B cell (primary cell): ENCODE data around the gene CCL20. TPM values are rescaled to one million over a fixed set of nuclear protein-coding genes. Genes with fewer than 3 reads are reported as not detected.

Source experiments
- ATAC-seq: fragments of 200-7000 bp; cut with Tn5 transposase; one replicate; pipeline ENCODE4 v1.10.0; 2021; ENCODE audit warnings: low read depth, mild to moderate bottlenecking, moderate number of reproducible peaks, moderate library complexity
- CTCF ChIA-PET: fragments of 350-600 bp; sonication (Branson Sonifier 250); formaldehyde crosslinking; loops from one replicate; lab custom pipeline; 2021; ENCODE audit warnings: antibody characterized with exemption, inconsistent platforms; lab: Charles Lee
- POLR2A ChIA-PET: fragments of 350-600 bp; sonication (Branson Sonifier 250); formaldehyde crosslinking; loops from one replicate; lab custom pipeline; 2021; ENCODE audit warnings: antibody characterized with exemption; lab: Charles Lee
- DNase-seq: peaks from one replicate; pipeline ENCODE4 v3.0.0; 2013
- H2AFZ ChIP-seq: 2 replicates; pipeline ENCODE4 v1.6.1; 2012; ENCODE audit warnings: mild to moderate bottlenecking, low read depth, low read length; ENCODE audit not compliant: insufficient read depth, poor library complexity, severe bottlenecking
- H3K27ac ChIP-seq, 2 donors: 1 replicate in 1 of 2; 2 replicates in 1 of 2; pipeline ENCODE4 v1.5.1; 2012 to 2013; ENCODE audit warnings: low read length in 2 of 2, mild to moderate bottlenecking in 2 of 2, moderate library complexity in 1 of 2
- H3K27me3 ChIP-seq, 4 experiments: fragments of 200-600 bp in 1 of 4; sonication (generic) in 1 of 4; replicated peaks in 1 of 4; 1 replicate in 2 of 4; 2 replicates in 2 of 4; pipeline versions ENCODE4 v1.6.1 to v1.7.0; 2013 to 2016; ENCODE audit warnings: low read length in 3 of 4, mild to moderate bottlenecking in 2 of 4, mixed read lengths in 1 of 4, moderate library complexity in 1 of 4; ENCODE audit not compliant: insufficient read depth in 4 of 4, control insufficient read depth in 3 of 4; ENCODE audit errors: control extremely low read depth in 1 of 4
- H3K36me3 ChIP-seq, 2 experiments: replicated peaks in 1 of 2; 1 replicate in 1 of 2; 2 replicates in 1 of 2; pipeline versions ENCODE4 v1.6.1 to v1.7.1; 2013; ENCODE audit warnings: low read length in 1 of 2; ENCODE audit not compliant: insufficient read depth in 2 of 2, control insufficient read depth in 1 of 2; ENCODE audit errors: control extremely low read depth in 1 of 2, extremely low read depth in 1 of 2
- H3K4me1 ChIP-seq, 2 donors: fragments of 200-600 bp in 1 of 2; sonication (generic) in 1 of 2; 1 replicate in 1 of 2; 2 replicates in 1 of 2; pipeline versions ENCODE4 v1.5.1 to v1.6.1; 2013 to 2017; ENCODE audit warnings: low read length in 2 of 2; ENCODE audit not compliant: control insufficient read depth in 2 of 2, insufficient read depth in 2 of 2
- H3K4me2 ChIP-seq: replicated peaks from 2 replicates; pipeline ENCODE3; 2012; ENCODE audit warnings: mild to moderate bottlenecking, low read depth, low read length; ENCODE audit not compliant: poor library complexity, severe bottlenecking
- H3K4me3 ChIP-seq, 5 experiments: fragments of 200-600 bp in 1 of 5; sonication (generic) in 1 of 5; 1 replicate in 3 of 5; 2 replicates in 2 of 5; pipeline versions ENCODE4 v1.5.1 to v1.7.0; 2011 to 2016; ENCODE audit warnings: low read length in 4 of 5, mild to moderate bottlenecking in 4 of 5, low read depth in 2 of 5, control low read depth in 1 of 5, moderate library complexity in 1 of 5; ENCODE audit not compliant: insufficient read depth in 1 of 5; ENCODE audit errors: control extremely low read depth in 1 of 5, extremely low read depth in 1 of 5
- H3K79me2 ChIP-seq: fragments of 200-600 bp; sonication (generic); one replicate; pipeline ENCODE4 v1.6.0; 2016; ENCODE audit warnings: low read length; ENCODE audit not compliant: control insufficient read depth, insufficient read depth
- H3K9ac ChIP-seq: fragments of 200-600 bp; sonication (generic); 2 replicates; pipeline ENCODE4 v1.6.1; 2017; ENCODE audit warnings: mild to moderate bottlenecking, low read length, moderate library complexity
- H3K9me3 ChIP-seq, 3 donors: one replicate each; pipeline versions ENCODE4 v1.6.1 to v1.7.1; 2013; ENCODE audit warnings: low read length in 2 of 3; ENCODE audit not compliant: control insufficient read depth in 2 of 3, insufficient read depth in 1 of 3; ENCODE audit errors: control extremely low read depth in 1 of 3
- H4K20me1 ChIP-seq: 2 replicates; pipeline ENCODE4 v1.6.0; 2012; ENCODE audit warnings: mild to moderate bottlenecking, low read length; ENCODE audit not compliant: insufficient read depth, control insufficient read depth, poor library complexity, severe bottlenecking
- H3K27ac Mint-ChIP-seq: one replicate; pipeline ENCODE4 v1.8.0; 2021; ENCODE audit warnings: mixed read lengths
- H3K27me3 Mint-ChIP-seq: one replicate; pipeline ENCODE4 v1.8.0; 2021; ENCODE audit warnings: mixed read lengths
- H3K4me1 Mint-ChIP-seq: one replicate; pipeline ENCODE4 v1.8.0; 2021; ENCODE audit warnings: mixed read lengths
- H3K4me3 Mint-ChIP-seq: one replicate; pipeline ENCODE4 v1.8.0; 2021; ENCODE audit warnings: mixed read lengths
- H3K9me3 Mint-ChIP-seq: one replicate; pipeline ENCODE4 v1.8.0; 2022; ENCODE audit warnings: mixed read lengths; ENCODE audit not compliant: insufficient read depth
- CTCF ChIP-seq: fragments of 200-600 bp; IDR thresholded peaks from one replicate; pipeline ENCODE4 v1.8.0; 2022; ENCODE audit warnings: antibody characterized with exemption, mild to moderate bottlenecking
- EZH2 ChIP-seq: IDR thresholded peaks from 2 replicates; pipeline ENCODE4 v1.6.1; 2012; ENCODE audit warnings: borderline replicate concordance, low read depth, mild to moderate bottlenecking, moderate library complexity, low read length; ENCODE audit not compliant: insufficient read depth, poor library complexity, severe bottlenecking
- WGBS: methylation state at CpG from one replicate; pipeline ENCODE4 v1.1.5; 2013; ENCODE audit warnings: missing lambda C conversion rate; ENCODE audit not compliant: insufficient coverage; 5-methylcytosine and 5-hydroxymethylcytosine counted together
- intact Hi-C: fragments of 100-400 bp; cut with micrococcal nuclease; formaldehyde crosslinking; loops from one replicate; pipeline ENCODE4 v1.10.0; 2022
- polyA plus RNA-seq: library from polyadenylated mRNA; depleted of rRNA; stranded (reverse); fragments of >200 nt; gene quantifications from 2 replicates; pipeline ENCODE4 v1.2.3, GENCODE V29; 2012
- total RNA-seq, 2 donors: library from RNA; stranded (reverse); fragments of 120-200 nt in 1 of 2; gene quantifications; 1 replicate in 1 of 2; 2 replicates in 1 of 2; pipeline versions ENCODE4 v1.2.3 to v1.2.4, GENCODE V29; 2013 to 2022

CCL20 gene
- total and polyA plus RNA-seq, 2 donors (not counting 1 experiment from before 2014, with no cell fraction given) = 0.31 TPM; not detected in 1

DNA sequence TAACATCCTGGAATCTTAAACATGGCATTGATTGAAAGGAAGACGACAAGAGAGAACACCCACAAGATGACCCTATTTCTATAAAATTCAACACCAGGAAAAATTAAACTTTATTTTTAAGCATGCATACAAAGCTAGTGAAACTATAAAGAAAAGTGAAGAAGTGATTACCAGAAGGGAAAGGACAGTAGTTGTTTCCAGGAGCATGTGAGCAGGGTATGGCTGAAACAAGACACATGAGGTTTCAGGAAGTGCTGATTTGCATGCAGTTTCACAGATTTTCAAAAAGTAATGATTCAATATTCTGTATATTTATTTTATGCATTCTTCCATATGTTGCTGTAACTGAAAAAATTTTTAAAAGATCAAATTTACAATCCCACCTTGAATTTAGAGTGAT is 33.2 kb downstream of the CCL20 start:
- H3K9me3 ChIP-seq = no peaks in the 10 kb centered on the region
- no peak overlapping the region for H2AFZ ChIP-seq
- DNase-seq = no peak
- Mint-ChIP-seq H3K27me3 (peaks cover 14% of the 10 kb centered on the region), H3K4me1 (no peaks in the 10 kb centered on the region), H3K9me3 (no peaks in the 10 kb centered on the region), H3K27ac (no peak overlapping the region), H3K4me3 (no peak overlapping the region)
- WGBS = no CpG with 5 or more reads among the region's 1 CpG
- no peak overlapping the region for H3K9ac ChIP-seq
- H3K79me2 ChIP-seq = no peaks in the 10 kb centered on the region
- no peak overlapping the region for H3K4me3 ChIP-seq
- H3K36me3 ChIP-seq = no peaks in the 10 kb centered on the region
- ChIA-PET CTCF (no interaction called here), POLR2A (no interaction called here)
- no peak overlapping the region for H3K4me2 ChIP-seq
- no peak overlapping the region for H3K27ac ChIP-seq
- no peaks in the 10 kb centered on the region for H3K27me3 ChIP-seq
- TF ChIP-seq CTCF (no peak), EZH2 (no peak)
- intact Hi-C loops = no loop called here
- H3K4me1 ChIP-seq = no peaks in the 10 kb centered on the region
- no peak for ATAC-seq
- H4K20me1 ChIP-seq = no peaks in the 10 kb centered on the region

DNA sequence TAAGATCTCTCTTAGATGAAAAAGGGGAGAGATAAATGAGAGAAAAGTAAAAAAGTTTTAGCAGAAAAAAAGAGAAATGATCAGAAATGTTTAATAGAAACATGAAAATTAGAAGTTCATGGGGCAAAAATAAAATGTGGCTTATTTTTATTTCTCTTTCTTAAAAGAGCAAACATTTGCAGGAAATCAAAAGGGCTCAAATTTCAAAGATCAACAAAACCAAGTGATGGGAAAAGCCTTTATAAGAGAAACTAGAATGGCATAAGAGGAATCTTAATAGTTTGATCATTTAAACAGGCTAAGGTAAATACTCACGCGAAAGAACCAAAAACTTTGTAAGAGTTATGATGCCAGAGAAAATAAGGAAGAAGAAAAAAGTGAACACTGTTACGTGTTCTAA is 34.5 kb downstream of the CCL20 start:
- no peak overlapping the region for H2AFZ ChIP-seq
- CTCF ChIA-PET = no interaction called here
- no peaks in the 10 kb centered on the region for H3K4me1 ChIP-seq
- H3K4me2 ChIP-seq = no peak overlapping the region
- DNase-seq (no peak), ATAC-seq (no peak)
- Mint-ChIP-seq H3K4me3 (no peak overlapping the region), H3K9me3 (no peaks in the 10 kb centered on the region), H3K27ac (no peak overlapping the region), H3K27me3 (peaks cover 19% of the 10 kb centered on the region), H3K4me1 (no peaks in the 10 kb centered on the region)
- no peak overlapping the region for H3K4me3 ChIP-seq
- H3K79me2 ChIP-seq = no peaks in the 10 kb centered on the region
- POLR2A ChIA-PET = no interaction called here
- H4K20me1 ChIP-seq = no peaks in the 10 kb centered on the region
- H3K9ac ChIP-seq = no peak overlapping the region
- no peaks in the 10 kb centered on the region for H3K36me3 ChIP-seq
- no peaks in the 10 kb centered on the region for H3K27me3 ChIP-seq
- intact Hi-C loops = no loop called here
- TF ChIP-seq CTCF = no peak
- TF ChIP-seq EZH2 = no peak
- no peaks in the 10 kb centered on the region for H3K9me3 ChIP-seq
- no CpG with 5 or more reads among the region's 3 CpGs for WGBS
- no peak overlapping the region for H3K27ac ChIP-seq
